ENCODE data around the gene CUX1. TPM values are rescaled to one million over a fixed set of nuclear protein-coding genes. Genes with fewer than 3 reads are reported as not detected.

Gene CUX1
- total and polyA plus RNA-seq, 10 of the 15 experiments (the other 5 are each of a cell fraction or from before 2014, with no cell fraction given): 6.1 to 48.6 (median 25.9) TPM

DNA sequence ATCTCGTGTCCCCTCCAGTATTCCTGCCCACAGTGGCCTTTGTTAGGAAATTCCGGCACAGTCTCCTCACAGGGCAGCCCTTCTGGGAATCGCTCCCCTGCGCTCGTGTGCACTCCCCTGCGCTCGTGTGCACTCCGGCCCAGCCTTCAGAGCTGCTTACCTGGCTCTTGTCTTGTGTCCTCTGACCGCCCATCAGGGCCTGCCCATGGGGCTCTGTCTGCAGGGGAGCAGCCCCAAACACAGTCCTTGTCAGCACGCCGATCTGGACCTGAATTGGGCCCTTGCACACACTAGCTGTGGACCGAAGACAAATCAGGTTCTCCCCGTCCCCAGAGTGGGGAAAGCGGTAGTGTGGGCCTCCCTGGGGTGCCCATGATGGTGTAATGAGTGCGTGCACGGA lies 179.4 kb downstream of the CUX1 start:
- RAD21 ChIA-PET (ENCODE audit: unreplicated experiment): no interaction called here
- Histone ChIP-seq H3K27me3 (replicated peaks in 1 of 2; ENCODE audit: control insufficient read depth in 2 of 2, insufficient read depth in 2 of 2, low read length in 1 of 2) (no peaks in the 10 kb centered on the region), H3K36me3 (ENCODE audit: control insufficient read depth in 2 of 2, insufficient read depth in 2 of 2, low read length in 1 of 2) (no peaks in the 10 kb centered on the region; a peak in 1 of 4 replicates), H3K79me2 (ENCODE audit: control insufficient read depth, insufficient read depth, low read length) (peaks cover 15% of the 10 kb centered on the region), H2AFZ (ENCODE audit: control insufficient read depth, low read depth, low read length) (no peak overlapping the region), H3K9ac (ENCODE audit: control insufficient read depth, insufficient read depth, low read length) (no peak overlapping the region), H3K27ac (ENCODE audit: control insufficient read depth, insufficient read depth) (no peak overlapping the region), H3K4me2 (ENCODE audit: control insufficient read depth, insufficient read depth) (no peak overlapping the region), H4K20me1 (ENCODE audit: control insufficient read depth, insufficient read depth) (no peaks in the 10 kb centered on the region), H3K4me1 (ENCODE audit: control insufficient read depth, insufficient read depth, low read length) (peaks cover 33% of the 10 kb centered on the region), H3K4me3 (no peak overlapping the region), H3K9me3 (replicated peaks; ENCODE audit: control insufficient read depth, insufficient read depth, low read length) (no peaks in the 10 kb centered on the region)
- WGBS (ENCODE audit: insufficient coverage, insufficient replicate concordance, low lambda C conversion rate, missing lambda C conversion rate): 94% methylated on average over 16 of the region's 16 CpGs
- no peak for DNase-seq (ENCODE audit: low read depth, low spot score)
- TF ChIP-seq, protein P1, sequence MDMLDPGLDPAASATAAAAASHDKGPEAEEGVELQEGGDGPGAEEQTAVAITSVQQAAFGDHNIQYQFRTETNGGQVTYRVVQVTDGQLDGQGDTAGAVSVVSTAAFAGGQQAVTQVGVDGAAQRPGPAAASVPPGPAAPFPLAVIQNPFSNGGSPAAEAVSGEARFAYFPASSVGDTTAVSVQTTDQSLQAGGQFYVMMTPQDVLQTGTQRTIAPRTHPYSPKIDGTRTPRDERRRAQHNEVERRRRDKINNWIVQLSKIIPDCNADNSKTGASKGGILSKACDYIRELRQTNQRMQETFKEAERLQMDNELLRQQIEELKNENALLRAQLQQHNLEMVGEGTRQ (IDR thresholded peaks at IDR 0.05; ENCODE audit: borderline replicate concordance, low read depth, low read length): no peak
- TF ChIP-seq HDAC6 (IDR thresholded peaks at IDR 0.05; ENCODE audit: unreplicated experiment) (no peak), NR2F1 (conservative IDR thresholded peaks at IDR 0.05) (no peak), ATF7 (IDR thresholded peaks at IDR 0.05; ENCODE audit: low read depth) (no peak)
- CTCF ChIA-PET: no interaction called here
- no TSS peak for BruUV-seq (replicated peaks)
- intact Hi-C loops (cut with micrococcal nuclease; ENCODE audit: unreplicated experiment): no loop called here
- in situ Hi-C loops (cut with MboI): no loop called here
- POLR2A ChIA-PET: no interaction called here
- ATAC-seq: no peak
- no peak for FAIRE-seq
- SMC1A ChIA-PET (ENCODE audit: uncharacterized antibody, unreplicated experiment): no interaction called here

DNA sequence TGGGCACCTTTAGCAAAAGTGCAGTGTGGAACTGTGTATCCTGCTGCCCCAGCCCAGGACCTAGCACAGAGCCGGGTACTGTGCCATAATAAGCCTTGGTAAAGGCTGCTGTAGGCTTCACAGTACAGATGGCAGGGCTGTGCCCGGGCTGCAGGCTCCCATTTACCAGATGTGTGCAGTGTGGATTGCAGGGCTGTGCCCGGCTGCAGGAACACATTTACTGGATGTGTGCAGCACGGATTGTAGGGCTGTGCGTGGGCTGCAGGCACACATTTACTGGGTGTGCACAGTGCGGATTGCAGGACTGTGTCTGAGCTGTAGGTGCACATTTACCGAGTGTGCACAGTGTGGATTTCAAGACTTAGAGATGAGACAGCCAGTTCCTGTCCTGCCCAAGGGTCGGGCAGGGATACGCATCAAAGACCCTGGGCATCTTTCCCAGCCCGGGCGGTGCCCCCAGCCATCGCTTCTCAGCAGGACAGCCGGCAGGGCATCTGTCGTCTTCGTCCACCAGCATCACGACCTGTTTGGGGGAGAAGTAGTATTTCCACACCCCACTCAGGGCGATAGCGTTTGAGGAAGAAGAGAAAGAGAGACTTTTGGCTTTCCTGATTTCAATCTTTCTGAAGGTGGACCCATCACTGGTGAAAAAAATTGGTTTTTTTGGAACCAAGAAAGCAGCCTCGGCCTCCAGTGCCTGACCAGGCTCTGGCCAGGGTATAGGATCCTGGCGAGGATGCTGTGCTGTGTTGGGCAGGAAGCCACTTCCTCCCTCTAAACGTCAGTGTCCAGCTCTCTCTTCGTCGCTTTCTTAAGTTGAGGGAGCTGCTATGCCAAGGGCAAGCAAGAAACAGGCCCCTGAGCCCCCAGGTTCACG lies 180.8 kb downstream of the CUX1 start:
- in situ Hi-C loops (cut with MboI) (no loop called here), intact Hi-C loops (cut with micrococcal nuclease; ENCODE audit: unreplicated experiment) (no loop called here)
- H3K79me2 ChIP-seq (ENCODE audit: control insufficient read depth, insufficient read depth, low read length): peaks cover 9% of the 10 kb centered on the region
- no peak overlapping the region for H3K27ac ChIP-seq (ENCODE audit: control insufficient read depth, insufficient read depth)
- WGBS (ENCODE audit: insufficient coverage, insufficient replicate concordance, low lambda C conversion rate, missing lambda C conversion rate): 93% methylated on average over 24 of the region's 24 CpGs
- ATAC-seq: no peak; the same call in 2 of the 3 replicates
- FAIRE-seq: no peak
- H3K4me2 ChIP-seq (ENCODE audit: control insufficient read depth, insufficient read depth): no peak overlapping the region
- RAD21 ChIA-PET (ENCODE audit: unreplicated experiment): no interaction called here
- BruUV-seq (replicated peaks): no TSS peak
- H3K9me3 ChIP-seq (replicated peaks; ENCODE audit: control insufficient read depth, insufficient read depth, low read length): no peaks in the 10 kb centered on the region
- no peak for DNase-seq (ENCODE audit: low read depth, low spot score)
- no peak overlapping the region for H3K9ac ChIP-seq (ENCODE audit: control insufficient read depth, insufficient read depth, low read length)
- H2AFZ ChIP-seq (ENCODE audit: control insufficient read depth, low read depth, low read length): no peak overlapping the region
- TF ChIP-seq CREM (IDR thresholded peaks at IDR 0.05; ENCODE audit: low read depth) (no peak), ESRRA (IDR thresholded peaks at IDR 0.05; ENCODE audit: low read length) (no peak)
- no peaks in the 10 kb centered on the region for H3K27me3 ChIP-seq (replicated peaks in 1 of 2; ENCODE audit: control insufficient read depth in 2 of 2, insufficient read depth in 2 of 2, low read length in 1 of 2)
- no peaks in the 10 kb centered on the region for H4K20me1 ChIP-seq (ENCODE audit: control insufficient read depth, insufficient read depth)
- no peak overlapping the region for H3K4me3 ChIP-seq
- SMC1A ChIA-PET (ENCODE audit: uncharacterized antibody, unreplicated experiment): interaction anchor here (1.4 kb wide), 1 partner anchor 16 kb away, joined by 3 read pairs; no protein-coding TSS in a partner anchor
- H3K4me1 ChIP-seq (ENCODE audit: control insufficient read depth, insufficient read depth, low read length): peaks cover 31% of the 10 kb centered on the region
- H3K36me3 ChIP-seq (ENCODE audit: control insufficient read depth in 2 of 2, insufficient read depth in 2 of 2, low read length in 1 of 2): no peaks in the 10 kb centered on the region; a peak in 1 of 4 replicates
- POLR2A ChIA-PET: no interaction called here
- CTCF ChIA-PET: interaction anchor here (0.6 to 0.9 kb wide), 3 partner anchors 13 to 206 kb away, joined by 3 read pairs; no protein-coding TSS in a partner anchor
